D341Med (cell line): ENCODE results near the gene CERS1.

Experiments
- DNase-seq: peaks from one replicate; pipeline ENCODE4 v3.0.0; 2012; ENCODE audit warnings: low spot score

CERS1 gene

DNA sequence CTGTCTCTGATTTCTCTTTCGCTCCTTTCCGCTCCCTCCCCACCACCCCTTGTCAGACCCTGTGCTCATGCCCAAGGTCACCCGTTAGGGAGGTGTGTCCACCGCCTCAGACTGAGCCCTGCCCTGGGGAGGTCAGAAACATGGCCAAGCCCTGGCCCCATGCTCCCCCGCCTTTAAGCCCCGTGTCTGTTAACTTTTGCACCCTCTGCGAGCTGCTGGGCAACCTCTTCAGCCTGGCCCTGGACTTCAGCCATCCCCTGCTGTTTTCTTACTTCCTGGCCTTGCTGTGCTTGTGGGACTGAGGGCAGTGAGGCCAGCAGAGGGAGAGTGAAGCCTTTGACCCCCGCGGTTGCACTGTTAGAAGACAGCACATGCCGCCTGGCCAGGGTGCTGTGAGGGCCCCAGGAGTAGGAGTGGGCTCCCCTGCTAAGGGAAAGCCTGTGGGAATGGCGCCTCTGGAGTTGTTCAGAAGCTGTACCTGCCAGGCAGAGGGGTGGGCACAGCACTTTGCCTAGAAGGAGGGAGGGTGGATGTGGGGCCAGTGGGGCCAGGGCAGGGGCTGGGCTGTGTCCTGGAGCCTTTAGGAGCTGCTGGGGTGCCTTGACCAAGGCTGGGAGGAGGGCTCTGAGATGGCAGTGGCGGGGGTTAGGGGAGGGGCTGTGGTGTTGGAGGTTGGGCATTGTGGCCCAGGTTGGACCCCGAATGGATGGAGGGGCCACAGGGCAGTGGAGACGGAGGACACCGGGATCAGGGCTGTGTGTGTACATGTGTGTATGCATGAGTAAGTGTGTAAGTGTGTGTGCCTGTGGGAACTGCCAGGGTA lies 56.3 kb downstream of the CERS1 start:
- no peak for DNase-seq

DNA sequence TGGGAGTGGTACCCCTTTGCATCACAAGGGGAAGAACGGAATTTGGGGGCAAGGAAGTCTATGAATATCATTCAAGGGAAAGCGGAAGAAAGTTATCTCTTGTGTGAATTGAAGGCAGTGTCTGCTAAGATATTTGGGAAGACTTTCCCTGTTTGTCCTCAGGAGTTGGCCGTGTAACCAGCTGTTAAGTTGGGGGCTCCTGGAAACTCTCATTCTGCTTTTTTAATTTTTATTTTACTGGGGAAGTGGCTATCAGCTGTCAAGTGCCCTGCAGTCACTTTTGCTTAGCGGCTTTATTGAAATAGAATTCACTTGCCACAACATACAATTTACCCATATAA lies 61.3 kb downstream of the CERS1 start:
- DNase-seq: no peak

DNA sequence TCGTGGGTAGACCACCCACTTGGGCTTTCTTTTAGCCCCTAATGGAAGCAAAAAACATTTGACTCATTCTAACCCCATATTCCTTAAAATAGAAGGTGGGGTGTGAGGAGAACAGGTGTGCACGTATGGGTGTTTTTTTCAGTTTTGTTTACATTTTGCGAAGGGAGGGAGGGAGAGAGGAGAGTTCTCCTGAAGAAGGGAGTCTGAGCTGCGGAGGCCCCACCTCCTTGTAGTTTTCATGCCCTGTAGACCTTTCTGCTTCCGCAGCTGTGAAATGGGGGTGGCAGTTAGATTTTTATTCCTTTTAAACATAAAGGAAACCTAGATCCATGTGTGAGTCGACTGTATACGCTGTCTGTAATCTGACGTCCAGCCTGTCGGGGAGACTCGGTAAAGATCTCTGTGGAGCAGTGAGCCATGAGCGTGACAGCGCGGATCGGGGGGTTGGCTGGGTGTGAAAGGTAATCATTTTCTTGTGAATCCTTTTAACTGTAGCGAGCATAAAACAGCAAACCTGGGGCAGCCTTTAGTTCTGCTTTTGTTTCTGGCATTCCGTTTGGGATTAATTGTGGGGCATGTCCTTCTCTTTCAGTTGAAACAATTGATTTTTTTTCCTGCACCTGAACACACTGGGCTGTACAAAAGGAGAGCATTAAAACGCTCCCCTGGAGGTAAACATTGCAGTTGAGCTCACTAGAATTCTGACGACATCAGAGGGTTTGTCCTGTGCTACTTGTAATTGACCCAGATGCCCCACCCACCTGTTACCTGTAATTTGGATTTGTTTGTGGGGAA lies 61.9 kb downstream of the CERS1 start:
- no peak for DNase-seq

DNA sequence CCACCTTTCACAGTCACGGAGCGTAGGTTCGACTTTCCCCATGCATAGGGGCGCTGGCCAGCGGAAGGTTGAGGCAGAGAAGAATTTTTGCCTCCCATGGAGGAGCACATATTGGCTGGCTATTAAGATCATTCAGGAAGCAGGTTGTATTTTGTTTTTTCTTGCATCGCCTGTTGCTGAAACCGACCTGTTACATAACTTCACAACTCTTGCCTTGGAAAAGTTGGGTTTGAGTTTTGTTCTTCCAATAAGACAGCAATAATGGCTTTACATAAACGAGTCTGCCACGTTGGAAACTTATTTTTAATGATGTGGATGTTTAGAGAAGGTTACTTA lies 62.8 kb downstream of the CERS1 start:
- DNase-seq: no peak

DNA sequence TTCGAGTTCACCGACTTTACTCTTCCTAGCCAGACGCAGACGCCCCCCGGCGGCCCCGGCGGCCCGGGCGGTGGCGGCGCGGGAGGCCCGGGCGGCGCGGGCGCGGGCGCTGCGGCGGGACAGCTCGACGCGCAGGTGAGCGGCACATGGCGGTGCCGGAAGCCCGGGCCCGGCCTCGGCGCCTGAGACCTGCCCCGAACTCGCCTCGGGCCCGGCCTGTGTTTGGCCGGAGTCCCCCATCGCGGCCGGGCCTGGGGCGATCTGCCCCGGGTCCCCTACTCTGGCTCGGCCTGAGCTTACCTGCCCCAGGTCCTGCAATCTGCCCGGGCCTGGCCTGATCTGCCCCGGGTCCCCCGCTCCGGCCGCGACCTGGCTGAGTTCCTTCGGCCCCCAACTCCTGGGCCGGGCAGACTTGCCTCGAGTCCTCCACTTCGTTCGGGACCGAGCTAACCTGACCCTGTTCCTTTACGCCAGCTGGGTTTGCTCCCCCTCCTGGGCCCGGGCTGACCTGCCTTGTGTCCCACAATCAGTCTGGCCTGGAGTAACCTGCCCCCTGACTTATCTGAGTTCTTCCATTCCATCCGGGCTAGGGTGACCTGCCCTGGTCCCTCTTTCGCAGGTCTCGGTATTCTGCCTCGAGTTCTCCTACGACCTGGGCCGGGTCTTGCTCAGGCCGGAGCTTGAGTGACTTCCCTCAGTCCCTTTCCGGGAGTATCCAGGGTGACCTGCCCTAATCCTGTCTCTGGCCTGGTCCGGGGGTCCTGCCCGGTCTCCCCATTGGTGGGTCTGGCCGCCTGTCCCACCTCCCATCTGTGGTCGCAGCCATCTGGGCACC lies 63.4 kb downstream of the CERS1 start:
- peak; percentile 79 for DNase-seq

DNA sequence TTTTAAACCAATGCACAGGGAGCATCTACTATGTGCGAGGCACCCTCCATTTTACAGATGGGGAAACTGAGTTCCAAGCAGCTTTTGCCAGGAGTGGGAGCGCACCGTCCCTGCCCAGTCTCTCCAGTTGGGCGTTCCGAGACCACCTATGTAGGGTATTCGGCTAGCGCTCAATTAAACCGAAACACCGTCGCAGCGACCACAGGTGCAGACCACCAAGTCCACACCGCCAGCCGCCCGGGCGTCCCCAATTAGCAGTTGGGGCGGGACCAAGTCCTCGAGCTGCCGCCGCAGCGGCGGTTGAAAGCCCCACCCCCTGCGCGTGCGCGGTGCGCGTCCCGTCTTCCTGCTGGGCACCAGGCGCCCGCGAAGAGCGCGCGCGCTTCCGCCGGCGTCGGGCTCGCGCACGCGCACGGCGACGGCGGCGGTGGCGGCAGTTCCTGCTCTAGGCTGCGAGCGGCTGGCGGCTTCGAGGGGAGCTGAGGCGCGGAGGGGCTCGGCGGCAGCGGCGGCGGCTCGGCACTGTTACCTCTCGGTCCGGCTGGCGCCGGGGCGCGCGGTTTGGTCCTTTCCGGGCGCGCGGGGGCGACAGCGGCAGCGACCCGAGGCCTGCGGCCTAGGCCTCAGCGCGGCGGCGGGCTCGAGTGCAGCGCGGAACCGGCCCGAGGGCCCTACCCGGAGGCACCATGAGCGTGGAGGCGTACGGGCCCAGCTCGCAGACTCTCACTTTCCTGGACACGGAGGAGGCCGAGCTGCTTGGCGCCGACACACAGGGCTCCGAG lies 64.2 kb downstream of the CERS1 start, which contains the start of gene UPF1:
Gene UPF1, plus strand, starts transcription at position 436 of the 782 bp plus-strand sequence. Its CDS starts 251 bp downstream, at position 687.
- DNase-seq: peak; percentile 99

DNA sequence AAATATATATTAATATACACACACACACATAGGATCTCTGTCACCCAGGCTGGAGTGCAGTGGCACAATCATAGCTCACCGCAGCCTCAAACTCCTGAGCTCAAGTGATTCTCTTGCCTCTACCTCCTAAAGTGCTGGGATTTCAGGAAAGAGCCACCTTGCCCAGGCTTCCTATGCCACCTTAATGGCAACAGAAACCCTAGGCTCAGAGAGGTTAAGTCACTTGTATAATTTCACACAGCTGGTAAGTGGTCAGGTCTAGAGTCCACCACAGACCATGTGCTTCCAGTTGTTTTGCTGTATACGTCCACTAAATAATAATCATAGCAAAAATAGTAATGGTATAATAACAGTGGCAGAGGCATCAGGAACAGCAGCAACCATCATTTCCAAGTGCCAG lies 65.5 kb downstream of the CERS1 start:
- no peak for DNase-seq

DNA sequence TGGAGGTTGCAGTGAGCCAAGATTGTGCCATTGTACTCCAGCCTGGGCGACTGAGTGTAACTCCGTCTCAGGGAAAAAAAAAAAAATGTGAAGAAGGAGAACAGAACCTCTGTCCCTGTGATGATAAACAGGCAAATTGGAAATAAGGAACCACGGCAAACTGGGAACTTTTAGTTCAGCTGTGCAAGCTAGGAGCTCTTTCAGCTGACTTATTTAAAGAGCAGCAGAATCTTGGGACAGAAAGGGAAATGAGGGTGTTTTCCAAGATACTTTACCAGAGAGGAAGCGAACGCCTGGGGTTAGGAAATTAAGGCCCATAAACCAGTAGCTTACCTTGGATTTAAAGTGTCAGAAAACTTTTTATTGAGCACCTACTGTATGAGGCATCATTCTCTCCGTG lies 67.2 kb downstream of the CERS1 start:
- no peak for DNase-seq
